K562 (cell line): ENCODE measurements around the gene CITED2. TPM values are rescaled to one million over a fixed set of nuclear protein-coding genes. Genes with fewer than 3 reads are reported as not detected.

Source experiments
- ATAC-seq: fragments of 200-7000 bp; cut with Tn5 transposase; 3 replicates; pipeline ENCODE4 v1.9.1; 2020; ENCODE audit warnings: moderate library complexity
- BruUV-seq: library from RNA; stranded (reverse); fragments of 400-500 nt; replicated peaks from 2 replicates; lab custom pipeline; 2021; lab: Mats Ljungman, UMichigan
- CTCF ChIA-PET: fragments of 300-600 bp; formaldehyde crosslinking; extraction: SDS; loops from one replicate; lab custom pipeline; 2021; ENCODE audit warnings: low intra/inter-chr PET ratio; lab: Yijun Ruan, JAX
- POLR2A ChIA-PET: fragments of 300-600, 350-650 bp; sonication (Branson Sonifier 250); formaldehyde crosslinking; extraction: SDS; loops from one replicate; lab custom pipeline; 2021; ENCODE audit warnings: antibody characterized with exemption, inconsistent platforms; lab: Yijun Ruan, JAX
- DNase-seq, 4 experiments: peaks; one replicate each; pipeline versions ENCODE4 v3.0.0 to v3.0.0-alpha.2; 2011 to 2018; ENCODE audit warnings: low spot score in 3 of 4, mixed read lengths in 3 of 4; ENCODE audit errors: extremely low read depth in 1 of 4
- FAIRE-seq: peaks from 2 replicates; lab custom pipeline; 2011; peaks lifted over from hg19 to GRCh38; lab: Jason Lieb, UNC
- H2AFZ ChIP-seq: 2 replicates; pipeline ENCODE4 v1.6.0; 2011; ENCODE audit warnings: low read depth, low read length, control low read depth, inconsistent platforms
- H3K27ac ChIP-seq: fragments of 200-600 bp; 3 replicates; pipeline ENCODE4 v1.8.0; 2011; ENCODE audit warnings: low read depth, mild to moderate bottlenecking, control low read depth, inconsistent platforms, low read length, moderate library complexity, mixed read lengths; ENCODE audit errors: extremely low read depth
- H3K27me3 ChIP-seq, 2 experiments: fragments of 300-600 bp in 1 of 2; 2 replicates in 1 of 2; 3 replicates in 1 of 2; pipeline versions ENCODE4 v1.6.0 to v1.8.0; 2011; ENCODE audit warnings: inconsistent platforms in 2 of 2, low read length in 2 of 2, mild to moderate bottlenecking in 1 of 2, mixed read lengths in 1 of 2, moderate library complexity in 1 of 2; ENCODE audit not compliant: control insufficient read depth in 2 of 2, insufficient read depth in 2 of 2
- H3K36me3 ChIP-seq: fragments of 300-600 bp; 3 replicates; pipeline ENCODE4 v1.8.0; 2011; ENCODE audit warnings: mild to moderate bottlenecking, low read length, inconsistent platforms; ENCODE audit not compliant: control insufficient read depth, insufficient read depth
- H3K4me1 ChIP-seq, 2 experiments: fragments of 200-600 bp in 1 of 2; replicated peaks in 1 of 2; 2 replicates in 1 of 2; 3 replicates in 1 of 2; pipeline versions ENCODE4 v1.5.1 to v1.8.0; 2011; ENCODE audit warnings: inconsistent platforms in 2 of 2, low read length in 2 of 2, mild to moderate bottlenecking in 1 of 2, mixed read lengths in 1 of 2, moderate library complexity in 1 of 2; ENCODE audit not compliant: control insufficient read depth in 2 of 2, insufficient read depth in 2 of 2
- H3K4me2 ChIP-seq: 2 replicates; pipeline ENCODE4 v1.6.1; 2011; ENCODE audit warnings: low read length, control low read depth, inconsistent platforms, mixed read lengths; ENCODE audit not compliant: insufficient read depth
- H3K4me3 ChIP-seq: fragments of 200-600 bp; sonication (generic), shearing (Covaris generic); 2 replicates; pipeline ENCODE4 v1.5.1; 2016; ENCODE audit warnings: control low read depth, inconsistent platforms
- H3K79me2 ChIP-seq: fragments of 200-600 bp; 3 replicates; pipeline ENCODE4 v1.8.0; 2011; ENCODE audit warnings: low read length, inconsistent platforms; ENCODE audit not compliant: control insufficient read depth, insufficient read depth
- H3K9ac ChIP-seq, 2 experiments: 2 replicates each; pipeline versions ENCODE4 v1.6.0 to v1.6.1; 2011; ENCODE audit warnings: low read depth in 2 of 2, low read length in 2 of 2, control low read depth in 1 of 2, inconsistent platforms in 1 of 2, mild to moderate bottlenecking in 1 of 2, mixed read lengths in 1 of 2; ENCODE audit not compliant: insufficient read depth in 1 of 2
- H3K9me1 ChIP-seq: one replicate; pipeline ENCODE4 v1.6.0; 2011; ENCODE audit warnings: inconsistent platforms, mild to moderate bottlenecking, low read length, moderate library complexity; ENCODE audit not compliant: control insufficient read depth, insufficient read depth
- H3K9me3 ChIP-seq: replicated peaks from 2 replicates; pipeline ENCODE4 v1.5.1; 2011; ENCODE audit warnings: low read depth, low read length, inconsistent platforms; ENCODE audit not compliant: control insufficient read depth, insufficient read depth
- H4K20me1 ChIP-seq: replicated peaks from 2 replicates; pipeline ENCODE4 v1.6.1; 2011; ENCODE audit warnings: low read length, inconsistent platforms, mixed read lengths; ENCODE audit not compliant: control insufficient read depth, insufficient read depth
- ATF7 ChIP-seq: fragments of 450-650 bp; IDR thresholded peaks from 2 replicates; pipeline ENCODE4 v1.7.1; 2014; ENCODE audit warnings: mild to moderate bottlenecking, moderate library complexity
- CEBPB ChIP-seq: fragments of 450-650 bp; IDR thresholded peaks from 2 replicates; pipeline ENCODE4 v1.6.1; 2016; ENCODE audit warnings: missing genetic modification characterization, missing compliant biosample characterization
- TRIM24 ChIP-seq, 2 experiments: fragments of 450-650 bp; IDR thresholded peaks; 2 replicates each; pipeline ENCODE4 v1.6.1; 2016
- ZSCAN32 ChIP-seq: fragments of 450-650 bp; formaldehyde crosslinking; IDR thresholded peaks from 2 replicates; pipeline ENCODE4 v1.4.0; 2020; ENCODE audit warnings: mild to moderate bottlenecking, moderate library complexity
- WGBS: fragments of 100-300 bp; shearing (Covaris generic); methylation state at CpG from one replicate; pipeline ENCODE4 v1.1.6; 2016; ENCODE audit warnings: low coverage, mixed read lengths; ENCODE audit not compliant: insufficient coverage; ENCODE audit errors: missing lambda C conversion rate; 5-methylcytosine and 5-hydroxymethylcytosine counted together
- in situ Hi-C: fragments of 300-500 bp; cut with MboI; formaldehyde crosslinking; loops from 4 replicates; pipeline ENCODE4 v1.15.0; 2018; ENCODE audit warnings: inconsistent platforms, mixed read lengths
- intact Hi-C: fragments of 100-400 bp; cut with micrococcal nuclease; formaldehyde crosslinking; loops from 2 replicates; pipeline ENCODE4 v1.14.2; 2022
- polyA plus RNA-seq, 8 experiments: library from polyadenylated mRNA; depleted of rRNA in 4 of 8; stranded (reverse) in 5 of 8; unstranded in 3 of 8; fragments of >200 nt; fragmentation: Nextera tagmentation in 2 of 8; fragmentation: Illumina TruSeq in 1 of 8; extraction: Ambion mirVana in 2 of 8; extraction: Trizol in 1 of 8; gene quantifications; 2 replicates each; pipeline versions ENCODE4 v1.2.1 to v1.2.3, GENCODE V29; 2011 to 2014; ENCODE audit warnings: inconsistent platforms in 1 of 8, missing spikeins in 1 of 8
- total RNA-seq, 7 experiments: library from RNA; depleted of rRNA in 6 of 7; stranded (reverse); fragments of >200 nt in 6 of 7; fragmentation: Illumina TruSeq in 2 of 7; extraction: Trizol in 2 of 7; gene quantifications; 2 replicates each; pipeline versions ENCODE4 v1.2.1 to v1.2.3, GENCODE V29; 2011 to 2021; ENCODE audit warnings: low replicate concordance in 1 of 7
- TF ChIP-seq, protein P1 (sequence below): fragments of 450-650 bp; IDR thresholded peaks from 2 replicates; pipeline ENCODE4 v1.6.1; 2016; ENCODE audit warnings: mild to moderate bottlenecking, moderate library complexity
- TF ChIP-seq, protein P2 (sequence below): fragments of 250-450 bp; sonication (Bioruptor Pico); IDR thresholded peaks from 2 replicates; pipeline ENCODE4 v1.8.0; 2022; ENCODE audit warnings: moderate library complexity, mild to moderate bottlenecking, inconsistent platforms
- TF ChIP-seq, protein P3 (sequence below): fragments of 450-650 bp; formaldehyde crosslinking; IDR thresholded peaks from 2 replicates; pipeline ENCODE4 v1.4.0; 2022; ENCODE audit warnings: mild to moderate bottlenecking, moderate library complexity

The CITED2 gene
- total and polyA plus RNA-seq, 9 of the 15 experiments (the other 6 are each of a cell fraction or from before 2014, with no cell fraction given) = 0.21 to 86.1 (median 17.5) TPM

DNA sequence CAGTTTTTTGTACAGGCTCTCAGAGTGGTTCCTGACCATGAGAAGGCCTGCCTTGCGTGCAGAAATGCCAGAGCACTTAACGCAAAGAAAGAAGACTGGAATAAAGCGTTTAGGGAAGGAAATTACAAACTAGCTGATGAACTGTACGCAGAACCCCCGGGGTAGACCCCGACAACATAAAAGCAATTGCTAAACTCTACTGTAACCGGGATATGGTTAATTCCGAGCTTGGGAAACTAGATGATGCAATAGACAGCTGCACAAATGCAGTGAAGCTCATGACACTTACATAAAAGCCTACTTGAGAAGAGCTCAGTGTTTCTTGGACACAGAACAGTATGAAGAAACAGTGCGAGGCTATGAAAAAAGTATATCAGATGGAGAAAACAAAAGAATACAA lies 35.7 kb downstream of the CITED2 start:
- Histone ChIP-seq H3K4me1 (no peaks in the 10 kb centered on the region), H3K4me3 (no peak overlapping the region), H3K9ac (no peak overlapping the region), H3K4me2 (0 out of 2 replicates have a peak overlapping the region, but pooled peaks have one; percentile 6), H3K27ac (no peak overlapping the region), H3K79me2 (no peaks in the 10 kb centered on the region), H3K36me3 (no peaks in the 10 kb centered on the region), H3K27me3 (peaks cover 0 to 17% of the 10 kb centered on the region in 2 experiments; a peak in 4 of 5 replicates), H3K9me1 (no peaks in the 10 kb centered on the region), H3K9me3 (no peaks in the 10 kb centered on the region), H2AFZ (peak overlapping the region; percentile 37; the same call in 1 of the 2 replicates), H4K20me1 (no peaks in the 10 kb centered on the region)
- in situ Hi-C loops = no loop called here
- intact Hi-C loops = no loop called here
- ChIA-PET CTCF (no interaction called here), POLR2A (interaction anchor here (0.7 to 0.9 kb wide), 2 partner anchors 11 to 25 kb away, joined by 3 to 4 read pairs; no protein-coding TSS in a partner anchor)
- DNase-seq = no peak
- no TSS peak for BruUV-seq
- ATAC-seq = peak; percentile 70
- 12% methylated on average over 9 of the region's 9 CpGs for WGBS
- FAIRE-seq = peak; percentile 59
- TF ChIP-seq, protein P1, sequence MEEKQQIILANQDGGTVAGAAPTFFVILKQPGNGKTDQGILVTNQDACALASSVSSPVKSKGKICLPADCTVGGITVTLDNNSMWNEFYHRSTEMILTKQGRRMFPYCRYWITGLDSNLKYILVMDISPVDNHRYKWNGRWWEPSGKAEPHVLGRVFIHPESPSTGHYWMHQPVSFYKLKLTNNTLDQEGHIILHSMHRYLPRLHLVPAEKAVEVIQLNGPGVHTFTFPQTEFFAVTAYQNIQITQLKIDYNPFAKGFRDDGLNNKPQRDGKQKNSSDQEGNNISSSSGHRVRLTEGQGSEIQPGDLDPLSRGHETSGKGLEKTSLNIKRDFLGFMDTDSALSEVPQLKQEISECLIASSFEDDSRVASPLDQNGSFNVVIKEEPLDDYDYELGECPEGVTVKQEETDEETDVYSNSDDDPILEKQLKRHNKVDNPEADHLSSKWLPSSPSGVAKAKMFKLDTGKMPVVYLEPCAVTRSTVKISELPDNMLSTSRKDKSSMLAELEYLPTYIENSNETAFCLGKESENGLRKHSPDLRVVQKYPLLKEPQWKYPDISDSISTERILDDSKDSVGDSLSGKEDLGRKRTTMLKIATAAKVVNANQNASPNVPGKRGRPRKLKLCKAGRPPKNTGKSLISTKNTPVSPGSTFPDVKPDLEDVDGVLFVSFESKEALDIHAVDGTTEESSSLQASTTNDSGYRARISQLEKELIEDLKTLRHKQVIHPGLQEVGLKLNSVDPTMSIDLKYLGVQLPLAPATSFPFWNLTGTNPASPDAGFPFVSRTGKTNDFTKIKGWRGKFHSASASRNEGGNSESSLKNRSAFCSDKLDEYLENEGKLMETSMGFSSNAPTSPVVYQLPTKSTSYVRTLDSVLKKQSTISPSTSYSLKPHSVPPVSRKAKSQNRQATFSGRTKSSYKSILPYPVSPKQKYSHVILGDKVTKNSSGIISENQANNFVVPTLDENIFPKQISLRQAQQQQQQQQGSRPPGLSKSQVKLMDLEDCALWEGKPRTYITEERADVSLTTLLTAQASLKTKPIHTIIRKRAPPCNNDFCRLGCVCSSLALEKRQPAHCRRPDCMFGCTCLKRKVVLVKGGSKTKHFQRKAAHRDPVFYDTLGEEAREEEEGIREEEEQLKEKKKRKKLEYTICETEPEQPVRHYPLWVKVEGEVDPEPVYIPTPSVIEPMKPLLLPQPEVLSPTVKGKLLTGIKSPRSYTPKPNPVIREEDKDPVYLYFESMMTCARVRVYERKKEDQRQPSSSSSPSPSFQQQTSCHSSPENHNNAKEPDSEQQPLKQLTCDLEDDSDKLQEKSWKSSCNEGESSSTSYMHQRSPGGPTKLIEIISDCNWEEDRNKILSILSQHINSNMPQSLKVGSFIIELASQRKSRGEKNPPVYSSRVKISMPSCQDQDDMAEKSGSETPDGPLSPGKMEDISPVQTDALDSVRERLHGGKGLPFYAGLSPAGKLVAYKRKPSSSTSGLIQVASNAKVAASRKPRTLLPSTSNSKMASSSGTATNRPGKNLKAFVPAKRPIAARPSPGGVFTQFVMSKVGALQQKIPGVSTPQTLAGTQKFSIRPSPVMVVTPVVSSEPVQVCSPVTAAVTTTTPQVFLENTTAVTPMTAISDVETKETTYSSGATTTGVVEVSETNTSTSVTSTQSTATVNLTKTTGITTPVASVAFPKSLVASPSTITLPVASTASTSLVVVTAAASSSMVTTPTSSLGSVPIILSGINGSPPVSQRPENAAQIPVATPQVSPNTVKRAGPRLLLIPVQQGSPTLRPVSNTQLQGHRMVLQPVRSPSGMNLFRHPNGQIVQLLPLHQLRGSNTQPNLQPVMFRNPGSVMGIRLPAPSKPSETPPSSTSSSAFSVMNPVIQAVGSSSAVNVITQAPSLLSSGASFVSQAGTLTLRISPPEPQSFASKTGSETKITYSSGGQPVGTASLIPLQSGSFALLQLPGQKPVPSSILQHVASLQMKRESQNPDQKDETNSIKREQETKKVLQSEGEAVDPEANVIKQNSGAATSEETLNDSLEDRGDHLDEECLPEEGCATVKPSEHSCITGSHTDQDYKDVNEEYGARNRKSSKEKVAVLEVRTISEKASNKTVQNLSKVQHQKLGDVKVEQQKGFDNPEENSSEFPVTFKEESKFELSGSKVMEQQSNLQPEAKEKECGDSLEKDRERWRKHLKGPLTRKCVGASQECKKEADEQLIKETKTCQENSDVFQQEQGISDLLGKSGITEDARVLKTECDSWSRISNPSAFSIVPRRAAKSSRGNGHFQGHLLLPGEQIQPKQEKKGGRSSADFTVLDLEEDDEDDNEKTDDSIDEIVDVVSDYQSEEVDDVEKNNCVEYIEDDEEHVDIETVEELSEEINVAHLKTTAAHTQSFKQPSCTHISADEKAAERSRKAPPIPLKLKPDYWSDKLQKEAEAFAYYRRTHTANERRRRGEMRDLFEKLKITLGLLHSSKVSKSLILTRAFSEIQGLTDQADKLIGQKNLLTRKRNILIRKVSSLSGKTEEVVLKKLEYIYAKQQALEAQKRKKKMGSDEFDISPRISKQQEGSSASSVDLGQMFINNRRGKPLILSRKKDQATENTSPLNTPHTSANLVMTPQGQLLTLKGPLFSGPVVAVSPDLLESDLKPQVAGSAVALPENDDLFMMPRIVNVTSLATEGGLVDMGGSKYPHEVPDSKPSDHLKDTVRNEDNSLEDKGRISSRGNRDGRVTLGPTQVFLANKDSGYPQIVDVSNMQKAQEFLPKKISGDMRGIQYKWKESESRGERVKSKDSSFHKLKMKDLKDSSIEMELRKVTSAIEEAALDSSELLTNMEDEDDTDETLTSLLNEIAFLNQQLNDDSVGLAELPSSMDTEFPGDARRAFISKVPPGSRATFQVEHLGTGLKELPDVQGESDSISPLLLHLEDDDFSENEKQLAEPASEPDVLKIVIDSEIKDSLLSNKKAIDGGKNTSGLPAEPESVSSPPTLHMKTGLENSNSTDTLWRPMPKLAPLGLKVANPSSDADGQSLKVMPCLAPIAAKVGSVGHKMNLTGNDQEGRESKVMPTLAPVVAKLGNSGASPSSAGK = peak; percentile 25; the same call in 1 of the 2 replicates
- TF ChIP-seq, protein P2, sequence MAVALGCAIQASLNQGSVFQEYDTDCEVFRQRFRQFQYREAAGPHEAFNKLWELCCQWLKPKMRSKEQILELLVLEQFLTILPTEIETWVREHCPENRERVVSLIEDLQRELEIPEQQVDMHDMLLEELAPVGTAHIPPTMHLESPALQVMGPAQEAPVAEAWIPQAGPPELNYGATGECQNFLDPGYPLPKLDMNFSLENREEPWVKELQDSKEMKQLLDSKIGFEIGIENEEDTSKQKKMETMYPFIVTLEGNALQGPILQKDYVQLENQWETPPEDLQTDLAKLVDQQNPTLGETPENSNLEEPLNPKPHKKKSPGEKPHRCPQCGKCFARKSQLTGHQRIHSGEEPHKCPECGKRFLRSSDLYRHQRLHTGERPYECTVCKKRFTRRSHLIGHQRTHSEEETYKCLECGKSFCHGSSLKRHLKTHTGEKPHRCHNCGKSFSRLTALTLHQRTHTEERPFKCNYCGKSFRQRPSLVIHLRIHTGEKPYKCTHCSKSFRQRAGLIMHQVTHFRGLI (CRISPR knock-in tag) = 0 out of 2 replicates have a peak, but pooled peaks have one; percentile 18
- TF ChIP-seq ATF7 = peak; percentile 45; the same call in 1 of the 2 replicates
- TF ChIP-seq CEBPB (tag) = peak; percentile 86
- TF ChIP-seq, protein P3, sequence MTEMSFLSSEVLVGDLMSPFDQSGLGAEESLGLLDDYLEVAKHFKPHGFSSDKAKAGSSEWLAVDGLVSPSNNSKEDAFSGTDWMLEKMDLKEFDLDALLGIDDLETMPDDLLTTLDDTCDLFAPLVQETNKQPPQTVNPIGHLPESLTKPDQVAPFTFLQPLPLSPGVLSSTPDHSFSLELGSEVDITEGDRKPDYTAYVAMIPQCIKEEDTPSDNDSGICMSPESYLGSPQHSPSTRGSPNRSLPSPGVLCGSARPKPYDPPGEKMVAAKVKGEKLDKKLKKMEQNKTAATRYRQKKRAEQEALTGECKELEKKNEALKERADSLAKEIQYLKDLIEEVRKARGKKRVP = peak; percentile 91
- TF ChIP-seq ZSCAN32 = peak; percentile 95
- peak in 1 of 2 experiments; percentile 31; a peak in 1 of 4 replicates for TF ChIP-seq TRIM24 (IDR thresholded peaks at IDR 0.05)
